Heart left ventricle (tissue), 13 donors: ENCODE results near the gene SLC2A9.

Source experiments
- CTCF ChIP-seq, 12 donors: fragments of 200-600 bp; sonication (generic) in 4 of 12; IDR thresholded peaks; one replicate each; pipeline versions ENCODE4 v1.5.0 to v1.8.0; 2018 to 2022; ENCODE audit warnings: antibody characterized with exemption in 12 of 12, mild to moderate bottlenecking in 5 of 12
- POLR2A ChIP-seq, 2 donors: fragments of 450-650 bp; IDR thresholded peaks; one replicate each; pipeline ENCODE4 v1.6.1; 2017; ENCODE audit warnings: antibody characterized with exemption in 2 of 2, mild to moderate bottlenecking in 2 of 2, moderate library complexity in 2 of 2
- donor health status: ischemic (EF 13 %, LVEDD 7.1; RV severe dilation, severe dysfunction).
- donor health status: DM: no; HTN: yes; CAD: no.
- donor health status: DM: no; HTN: no; CAD: no.
- donor health status: ischemic (EF 25% LVEDD 6.9; RV normal size, moderate dysfunction).
- donor health status: ischemic (EF 25% LVEDD 5.7; RV mildly dilated, moderate dysfunction).
- donor health status: ischemic (EF 35%, LVEDD 5.7; RV mildly dilated, moderate dysfunction).
- donor health status: nonischemic (EF 11% LVEDD 7.7; RV severe dilation, severe dysfunction).
- donor health status: DM: yes; HTN: yes; CAD: no.
- donor health status: PGD.
- donor health status: ischemic (EF 29% LVEDD 5.4; RV normal size, mild dysfunction).
- donor health status: nonischemic (EF 23%, LVEDD 6.1; RV moderate dilation, normal function).

- TF ChIP-seq CTCF (IDR thresholded peaks at IDR 0.05) (no peak), POLR2A (IDR thresholded peaks at IDR 0.05) (no peak)
Observed at GRCh38 chr4:9989918-9990635, 31.2 kb downstream of the SLC2A9 start.
